Kidney (tissue), 14 donors: Measurements from ENCODE around the gene ZNF208. TPM values are rescaled to one million over a fixed set of nuclear protein-coding genes. Genes with fewer than 3 reads are reported as not detected.
"Not testable (repeated sequence)": the region's sequence is repeated elsewhere in the genome, so short reads cannot be mapped to it uniquely, and the experiment has no call there.

Source experiments
- DNase-seq, 5 donors: peaks; one replicate each; pipeline ENCODE4 v3.0.0-alpha.2; 2013 to 2020
- FAIRE-seq: peaks from 2 replicates; lab custom pipeline; 2012; peaks lifted over from hg19 to GRCh38; lab: Jason Lieb, UNC
- H3K27ac ChIP-seq, 2 donors: one replicate each; pipeline ENCODE4 v1.7.0; 2013; ENCODE audit warnings: low read depth in 2 of 2, low read length in 2 of 2, inconsistent platforms in 1 of 2
- H3K27me3 ChIP-seq: one replicate; pipeline ENCODE4 v1.7.1; 2013; ENCODE audit warnings: low read length, inconsistent platforms; ENCODE audit not compliant: control insufficient read depth, insufficient read depth
- H3K36me3 ChIP-seq, 3 donors: one replicate each; pipeline versions ENCODE4 v1.7.0 to v1.7.1; 2013; ENCODE audit warnings: low read length in 3 of 3, control low read depth in 1 of 3, inconsistent platforms in 1 of 3; ENCODE audit not compliant: insufficient read depth in 3 of 3, control insufficient read depth in 2 of 3
- H3K4me1 ChIP-seq, 3 donors: one replicate each; pipeline versions ENCODE4 v1.7.0 to v1.7.1; 2013; ENCODE audit warnings: low read length in 3 of 3, inconsistent platforms in 1 of 3, low read depth in 1 of 3; ENCODE audit not compliant: control insufficient read depth in 2 of 3, insufficient read depth in 2 of 3
- H3K4me3 ChIP-seq, 3 donors: one replicate each; pipeline versions ENCODE4 v1.7.0 to v1.8.1; 2013; ENCODE audit warnings: low read length in 3 of 3, control low read depth in 1 of 3, inconsistent platforms in 1 of 3
- H3K9ac ChIP-seq, 3 donors: one replicate each; pipeline versions ENCODE4 v1.7.0 to v1.7.1; 2013; ENCODE audit warnings: low read length in 3 of 3, control low read depth in 1 of 3, inconsistent platforms in 1 of 3
- H3K9me3 ChIP-seq, 3 donors: one replicate each; pipeline versions ENCODE4 v1.7.0 to v1.7.1; 2013; ENCODE audit warnings: low read length in 3 of 3, control low read depth in 1 of 3, inconsistent platforms in 1 of 3; ENCODE audit not compliant: control insufficient read depth in 2 of 3, insufficient read depth in 1 of 3
- CTCF ChIP-seq: IDR thresholded peaks from 3 replicates; pipeline ENCODE4 v1.5.1; 2012; ENCODE audit warnings: mild to moderate bottlenecking, moderate library complexity, borderline replicate concordance; ENCODE audit not compliant: insufficient read depth; ENCODE audit errors: extremely low read depth
- intact Hi-C: fragments of 100-400 bp; cut with DNase I; formaldehyde crosslinking; loops from one replicate; pipeline ENCODE4 v1.11.1; 2022
- polyA plus RNA-seq: library from polyadenylated mRNA; stranded (reverse); fragments of 350-450 nt; fragmentation: Illumina TruSeq; extraction: RNeasy Lipid Tissue Mini Kit (QIAGEN cat#74804); gene quantifications from one replicate; pipeline ENCODE4 v1.2.3, GENCODE V29; 2014; ENCODE audit warnings: low read depth, low replicate concordance; ENCODE audit not compliant: insufficient read depth
- total RNA-seq: library from RNA; stranded (reverse); fragmentation: NEBNext Ultra II Directional; extraction: Animal tissue kit (Norgen Biotek cat#: 25700); gene quantifications from one replicate; pipeline ENCODE4 v1.2.1, GENCODE V29; 2021
- donor health status: control.
- donor health status: control.
- donor health status: control.
- donor health status: control.
- donor health status: control.
- donor health status: DM: yes; HTN: yes; CAD: no.
- donor health status: Normal renal cell carcinoma (clear cell type).

Gene ZNF208
- total and polyA plus RNA-seq, 2 donors from 2014 or later = 2.0 to 7.8 TPM

DNA sequence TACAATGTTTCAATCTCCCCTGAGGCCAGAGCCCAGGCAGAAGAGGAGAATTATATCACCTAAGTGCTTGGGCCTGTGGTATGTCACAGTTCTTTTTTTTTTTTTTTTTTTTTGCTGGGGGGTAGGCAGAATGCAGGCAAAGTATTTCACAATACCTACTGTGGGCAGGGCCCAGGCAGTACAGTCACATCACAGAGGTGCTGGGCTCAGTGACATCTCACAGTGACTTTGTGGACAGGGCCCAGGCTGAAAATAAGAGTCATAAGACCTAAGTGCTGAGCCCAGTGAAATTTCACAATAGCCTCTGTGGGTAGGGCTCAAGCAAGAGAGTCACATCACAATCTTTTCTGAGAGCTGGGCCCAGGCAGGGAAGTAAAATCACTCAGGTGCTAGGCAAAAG, 15.9 kb upstream of the ZNF208 start:
- H3K4me3 ChIP-seq = no peak overlapping the region
- no peak overlapping the region for H3K27ac ChIP-seq
- intact Hi-C loops = no loop called here
- FAIRE-seq (no peak), DNase-seq (no peak)
- TF ChIP-seq CTCF = no peak
- H3K4me1 ChIP-seq = no peaks in the 10 kb centered on the region
- H3K9ac ChIP-seq = no peak overlapping the region
- peaks cover 0 to 3% (median 0%) of the 10 kb centered on the region in 3 donors for H3K9me3 ChIP-seq
- H3K27me3 ChIP-seq = no peaks in the 10 kb centered on the region
- no peaks in the 10 kb centered on the region for H3K36me3 ChIP-seq

- DNase-seq, H3K36me3 ChIP-seq, H3K9ac ChIP-seq, H3K9me3 ChIP-seq, intact Hi-C loops, FAIRE-seq, H3K27ac ChIP-seq, H3K27me3 ChIP-seq, H3K4me1 ChIP-seq, H3K4me3 ChIP-seq: not testable (repeated sequence)
Observed at GRCh38 chr19:22025539-22025938, 14.8 kb upstream of the ZNF208 start.

- H3K9ac ChIP-seq = no peak overlapping the region
- H3K36me3 ChIP-seq = no peaks in the 10 kb centered on the region
- FAIRE-seq = no peak
- intact Hi-C loops = no loop called here
- peaks cover 0 to 51% (median 32%) of the 10 kb centered on the region in 3 donors for H3K9me3 ChIP-seq
- no peak overlapping the region for H3K27ac ChIP-seq
- no peaks in the 10 kb centered on the region for H3K27me3 ChIP-seq
- no peak for DNase-seq
- no peak overlapping the region for H3K4me3 ChIP-seq
- no peaks in the 10 kb centered on the region for H3K4me1 ChIP-seq
- TF ChIP-seq CTCF = no peak
Observed at GRCh38 chr19:21970466-21970865, 40.3 kb downstream of the ZNF208 start.

- Histone ChIP-seq H3K9ac (no peak overlapping the region), H3K4me1 (no peaks in the 10 kb centered on the region), H3K27ac (no peak overlapping the region), H3K27me3 (no peaks in the 10 kb centered on the region), H3K9me3 (peaks cover 0 to 34% (median 9%) of the 10 kb centered on the region in 3 donors), H3K4me3 (no peak overlapping the region), H3K36me3 (no peaks in the 10 kb centered on the region)
- DNase-seq (no peak), FAIRE-seq (no peak)
- intact Hi-C loops = no loop called here
- TF ChIP-seq CTCF = no peak
Observed at GRCh38 chr19:21947775-21948174, 63.0 kb downstream of the ZNF208 start.
